Glutamatergic neuron (in vitro differentiated cells): ENCODE measurements around the gene RARA. TPM values are rescaled to one million over a fixed set of nuclear protein-coding genes. Genes with fewer than 3 reads are reported as not detected.

Experiments used
- DNase-seq: peaks from one replicate; pipeline ENCODE4 v3.0.0; 2022
- H3K27ac Mint-ChIP-seq: one replicate; pipeline ENCODE4 v1.8.0; 2020; ENCODE audit warnings: mild to moderate bottlenecking, mixed read lengths, inconsistent platforms; ENCODE audit not compliant: unreplicated experiment
- H3K27me3 Mint-ChIP-seq: one replicate; pipeline ENCODE4 v1.8.0; 2020; ENCODE audit warnings: mild to moderate bottlenecking, moderate library complexity, mixed read lengths, inconsistent platforms; ENCODE audit not compliant: unreplicated experiment
- H3K36me3 Mint-ChIP-seq: one replicate; pipeline ENCODE4 v1.8.0; 2020; ENCODE audit warnings: mild to moderate bottlenecking, mixed read lengths, inconsistent platforms; ENCODE audit not compliant: unreplicated experiment
- H3K4me1 Mint-ChIP-seq: one replicate; pipeline ENCODE4 v1.8.0; 2020; ENCODE audit warnings: mild to moderate bottlenecking, low read depth, mixed read lengths, inconsistent platforms; ENCODE audit not compliant: unreplicated experiment
- H3K4me3 Mint-ChIP-seq: one replicate; pipeline ENCODE4 v1.8.0; 2020; ENCODE audit warnings: mild to moderate bottlenecking, mixed read lengths, inconsistent platforms; ENCODE audit not compliant: unreplicated experiment
- H3K9me3 Mint-ChIP-seq: one replicate; pipeline ENCODE4 v1.8.0; 2020; ENCODE audit warnings: mild to moderate bottlenecking, moderate library complexity, mixed read lengths, inconsistent platforms; ENCODE audit not compliant: unreplicated experiment
- total RNA-seq: library from RNA; stranded (reverse); fragmentation: NEBNext Ultra II Directional; extraction: Animal tissue kit (Norgen Biotek cat#: 25700); gene quantifications from one replicate; pipeline ENCODE4 v1.2.1, GENCODE V29; 2021; ENCODE audit not compliant: unreplicated experiment
- TF ChIP-seq, protein P1 (sequence below): fragments of 200-600 bp; sonication (generic); IDR thresholded peaks from one replicate; pipeline ENCODE4 v1.5.0; 2021; ENCODE audit not compliant: partially characterized antibody, unreplicated experiment

Gene RARA
- total RNA-seq, 1 donor from 2014 or later = 26.2 TPM

DNA sequence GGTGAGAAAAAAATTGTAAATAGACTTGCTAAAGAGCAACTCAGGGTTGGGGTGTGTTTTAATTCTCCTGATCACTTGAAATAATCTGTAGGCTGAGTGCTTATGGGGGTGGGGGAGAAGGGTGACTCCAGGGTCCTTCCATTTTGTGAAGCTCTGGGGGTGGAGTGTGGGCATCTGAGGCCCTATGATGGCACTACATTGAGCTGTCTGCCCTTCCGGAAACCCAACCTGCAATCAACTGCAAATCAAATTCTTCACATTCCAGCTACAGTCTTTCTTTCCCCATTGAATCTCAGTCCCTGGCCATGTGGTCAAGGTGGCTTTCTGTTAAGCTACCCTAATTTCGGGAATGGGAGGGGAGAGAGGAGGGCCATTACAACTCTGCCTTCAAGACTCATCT, 27.3 kb upstream of the RARA start:
- H3K27me3 Mint-ChIP-seq = no peaks in the 10 kb centered on the region
- H3K4me1 Mint-ChIP-seq = no peaks in the 10 kb centered on the region
- DNase-seq = no peak
- no peaks in the 10 kb centered on the region for H3K9me3 Mint-ChIP-seq
- no peak overlapping the region for H3K4me3 Mint-ChIP-seq
- no peak overlapping the region for H3K27ac Mint-ChIP-seq
- no peaks in the 10 kb centered on the region for H3K36me3 Mint-ChIP-seq
- TF ChIP-seq, protein P1, sequence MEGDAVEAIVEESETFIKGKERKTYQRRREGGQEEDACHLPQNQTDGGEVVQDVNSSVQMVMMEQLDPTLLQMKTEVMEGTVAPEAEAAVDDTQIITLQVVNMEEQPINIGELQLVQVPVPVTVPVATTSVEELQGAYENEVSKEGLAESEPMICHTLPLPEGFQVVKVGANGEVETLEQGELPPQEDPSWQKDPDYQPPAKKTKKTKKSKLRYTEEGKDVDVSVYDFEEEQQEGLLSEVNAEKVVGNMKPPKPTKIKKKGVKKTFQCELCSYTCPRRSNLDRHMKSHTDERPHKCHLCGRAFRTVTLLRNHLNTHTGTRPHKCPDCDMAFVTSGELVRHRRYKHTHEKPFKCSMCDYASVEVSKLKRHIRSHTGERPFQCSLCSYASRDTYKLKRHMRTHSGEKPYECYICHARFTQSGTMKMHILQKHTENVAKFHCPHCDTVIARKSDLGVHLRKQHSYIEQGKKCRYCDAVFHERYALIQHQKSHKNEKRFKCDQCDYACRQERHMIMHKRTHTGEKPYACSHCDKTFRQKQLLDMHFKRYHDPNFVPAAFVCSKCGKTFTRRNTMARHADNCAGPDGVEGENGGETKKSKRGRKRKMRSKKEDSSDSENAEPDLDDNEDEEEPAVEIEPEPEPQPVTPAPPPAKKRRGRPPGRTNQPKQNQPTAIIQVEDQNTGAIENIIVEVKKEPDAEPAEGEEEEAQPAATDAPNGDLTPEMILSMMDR = no peak

DNA sequence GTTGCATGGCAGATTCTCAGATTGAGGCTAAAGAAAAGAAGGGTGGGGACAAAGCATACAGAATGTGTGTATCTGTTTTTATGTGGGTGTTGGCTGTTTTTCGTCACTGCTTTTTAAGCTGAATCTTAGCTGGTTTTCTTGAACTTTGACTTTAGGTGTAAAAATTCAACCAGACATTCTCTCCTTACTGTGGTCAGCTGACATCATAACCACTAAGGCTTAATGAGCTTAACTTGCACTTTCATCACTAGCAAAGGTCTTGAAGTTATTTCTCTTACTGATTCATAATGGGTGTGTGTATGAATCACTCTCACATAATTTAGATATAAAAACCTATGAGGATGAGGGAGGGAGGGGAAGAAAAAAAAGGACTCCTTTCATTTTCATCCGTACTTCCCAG, 25.3 kb upstream of the RARA start:
- peaks cover 6% of the 10 kb centered on the region for H3K27me3 Mint-ChIP-seq
- no peak for DNase-seq
- H3K9me3 Mint-ChIP-seq = no peaks in the 10 kb centered on the region
- TF ChIP-seq, protein P1 = no peak
- H3K4me3 Mint-ChIP-seq = no peak overlapping the region
- H3K27ac Mint-ChIP-seq = no peak overlapping the region
- H3K4me1 Mint-ChIP-seq = peaks cover 6% of the 10 kb centered on the region
- H3K36me3 Mint-ChIP-seq = no peaks in the 10 kb centered on the region

DNA sequence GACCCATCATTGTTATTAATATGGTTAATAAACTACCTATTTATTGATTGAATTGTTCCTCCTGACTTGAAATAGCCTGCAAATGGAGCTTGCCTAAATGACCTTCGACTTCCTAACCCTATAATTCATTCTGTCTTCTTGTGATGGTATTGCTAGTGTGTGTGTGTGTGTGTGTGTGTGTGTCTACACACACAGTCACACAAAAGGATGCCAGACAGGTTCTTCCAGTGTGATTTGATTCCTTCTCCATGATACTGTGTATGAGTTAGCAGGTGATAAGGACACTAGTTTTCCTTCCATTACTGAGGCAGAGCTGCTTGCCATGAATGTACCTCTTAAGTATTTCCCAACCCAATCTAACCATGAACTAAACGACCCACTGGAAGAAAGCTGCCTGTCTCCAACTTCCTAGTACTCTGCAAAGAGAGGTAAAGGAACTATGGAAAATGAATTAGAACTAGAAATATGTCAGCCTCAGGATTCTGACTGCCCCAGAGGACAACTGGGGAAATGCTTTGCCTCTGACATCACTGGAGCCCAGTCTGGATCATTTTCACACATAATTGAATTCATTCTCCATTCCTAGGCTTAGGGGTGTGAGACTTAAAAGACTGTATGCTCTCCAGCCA, 24.8 kb upstream of the RARA start:
- Mint-ChIP-seq H3K27ac (no peak overlapping the region), H3K4me3 (no peak overlapping the region), H3K4me1 (peaks cover 6% of the 10 kb centered on the region), H3K27me3 (peaks cover 6% of the 10 kb centered on the region), H3K9me3 (no peaks in the 10 kb centered on the region), H3K36me3 (no peaks in the 10 kb centered on the region)
- TF ChIP-seq, protein P1 = peak; percentile 2
- DNase-seq = no peak

DNA sequence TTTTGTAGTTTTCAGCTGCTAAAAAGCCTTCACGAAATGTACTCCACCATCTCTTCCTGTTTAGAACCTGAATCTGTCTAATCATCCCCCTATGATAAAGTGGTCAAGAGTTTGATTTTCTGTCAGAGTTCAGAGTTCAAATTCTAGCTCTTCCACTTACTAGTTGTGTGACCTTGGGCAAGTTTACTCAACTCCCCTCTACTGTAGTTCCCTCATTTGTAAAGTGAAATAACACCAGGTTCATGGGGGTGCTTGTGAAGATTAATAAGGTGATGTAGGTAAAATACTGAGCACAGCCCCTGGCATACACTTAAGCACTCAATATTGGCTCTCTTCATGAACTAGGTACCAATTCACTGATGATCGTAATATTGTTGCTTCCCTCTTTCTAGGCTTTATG, 22.5 kb upstream of the RARA start:
- no peaks in the 10 kb centered on the region for H3K36me3 Mint-ChIP-seq
- H3K4me1 Mint-ChIP-seq = peaks cover 6% of the 10 kb centered on the region
- H3K27ac Mint-ChIP-seq = no peak overlapping the region
- no peak for DNase-seq
- H3K4me3 Mint-ChIP-seq = no peak overlapping the region
- H3K27me3 Mint-ChIP-seq = peaks cover 6% of the 10 kb centered on the region
- H3K9me3 Mint-ChIP-seq = no peaks in the 10 kb centered on the region
- TF ChIP-seq, protein P1 = no peak

DNA sequence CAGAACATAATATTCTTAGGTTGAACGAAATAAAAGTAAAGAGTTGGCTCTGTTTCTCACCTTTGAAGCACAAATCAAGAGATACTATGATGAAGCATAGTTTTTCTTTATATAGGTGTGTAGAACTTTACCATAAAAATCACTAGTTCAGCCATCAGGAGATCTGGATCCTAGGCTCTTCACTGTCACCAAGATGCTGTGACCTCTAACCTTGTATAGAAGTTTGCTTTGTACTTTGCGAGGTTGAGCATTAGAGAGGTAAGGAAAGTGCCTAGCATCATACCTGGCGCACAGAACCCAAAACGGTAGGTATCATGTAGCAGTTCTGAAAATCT, 21.9 kb upstream of the RARA start:
- H3K27ac Mint-ChIP-seq = no peak overlapping the region
- H3K4me3 Mint-ChIP-seq = peak overlapping the region; percentile 100
- no peak for DNase-seq
- peaks cover 6% of the 10 kb centered on the region for H3K4me1 Mint-ChIP-seq
- H3K36me3 Mint-ChIP-seq = no peaks in the 10 kb centered on the region
- peaks cover 6% of the 10 kb centered on the region for H3K27me3 Mint-ChIP-seq
- TF ChIP-seq, protein P1 = no peak
- H3K9me3 Mint-ChIP-seq = no peaks in the 10 kb centered on the region
